CD8-positive, alpha-beta memory T cell (primary cell): ENCODE data around the gene ST7. TPM values are rescaled to one million over a fixed set of nuclear protein-coding genes. Genes with fewer than 3 reads are reported as not detected.

ENCODE experiments used
- CTCF ChIA-PET: fragments of 350-600 bp; sonication (Branson Sonifier 250); formaldehyde crosslinking; loops from one replicate; lab custom pipeline; 2021; ENCODE audit warnings: antibody characterized with exemption; lab: Charles Lee
- POLR2A ChIA-PET: fragments of 350-600 bp; sonication (Branson Sonifier 250); formaldehyde crosslinking; loops from one replicate; lab custom pipeline; 2021; ENCODE audit warnings: antibody characterized with exemption; lab: Charles Lee
- DNase-seq, 5 donors: peaks; one replicate each; pipeline versions ENCODE4 v3.0.0 to v3.0.0-alpha.2; 2020 to 2022; ENCODE audit warnings: mixed read lengths in 1 of 5
- H3K27ac ChIP-seq: one replicate; pipeline ENCODE4 v1.7.0; 2013; ENCODE audit warnings: low read depth, mild to moderate bottlenecking, low read length, moderate library complexity
- H3K27me3 ChIP-seq: 2 replicates; pipeline ENCODE4 v1.7.0; 2013; ENCODE audit warnings: low read length, mild to moderate bottlenecking; ENCODE audit not compliant: insufficient read depth, poor library complexity, severe bottlenecking
- H3K36me3 ChIP-seq: 2 replicates; pipeline ENCODE4 v1.7.0; 2013; ENCODE audit warnings: mild to moderate bottlenecking, low read length, moderate library complexity; ENCODE audit not compliant: insufficient read depth
- H3K4me1 ChIP-seq: 2 replicates; pipeline ENCODE4 v1.7.0; 2013; ENCODE audit warnings: mild to moderate bottlenecking, low read length, moderate library complexity; ENCODE audit not compliant: insufficient read depth
- H3K4me3 ChIP-seq: 2 replicates; pipeline ENCODE4 v1.7.0; 2013; ENCODE audit warnings: mild to moderate bottlenecking, low read length
- H3K9me3 ChIP-seq: 2 replicates; pipeline ENCODE4 v1.7.0; 2013; ENCODE audit warnings: mild to moderate bottlenecking, low read length
- H3K27ac Mint-ChIP-seq, 8 donors: one replicate each; pipeline ENCODE4 v1.8.0; 2020 to 2021; ENCODE audit warnings: mixed read lengths in 8 of 8, mild to moderate bottlenecking in 6 of 8, inconsistent platforms in 3 of 8, moderate library complexity in 3 of 8
- H3K27me3 Mint-ChIP-seq, 2 donors: one replicate each; pipeline ENCODE4 v1.8.0; 2020 to 2021; ENCODE audit warnings: mixed read lengths in 2 of 2, mild to moderate bottlenecking in 1 of 2, moderate library complexity in 1 of 2
- H3K36me3 Mint-ChIP-seq, 3 donors: one replicate each; pipeline ENCODE4 v1.8.0; 2020 to 2021; ENCODE audit warnings: mixed read lengths in 3 of 3, inconsistent platforms in 1 of 3, mild to moderate bottlenecking in 1 of 3
- H3K4me1 Mint-ChIP-seq, 3 donors: one replicate each; pipeline ENCODE4 v1.8.0; 2020 to 2021; ENCODE audit warnings: mixed read lengths in 3 of 3, inconsistent platforms in 1 of 3, mild to moderate bottlenecking in 1 of 3
- H3K4me3 Mint-ChIP-seq, 7 donors: one replicate each; pipeline ENCODE4 v1.8.0; 2020 to 2021; ENCODE audit warnings: mixed read lengths in 7 of 7, mild to moderate bottlenecking in 6 of 7, moderate library complexity in 4 of 7, inconsistent platforms in 2 of 7
- H3K9me3 Mint-ChIP-seq, 5 donors: one replicate each; pipeline ENCODE4 v1.8.0; 2020 to 2022; ENCODE audit warnings: mixed read lengths in 5 of 5, mild to moderate bottlenecking in 3 of 5, moderate library complexity in 2 of 5, inconsistent platforms in 1 of 5
- polyA plus RNA-seq: library from polyadenylated mRNA; unstranded; fragments of 300-500 nt; fragmentation: Illumina TruSeq; gene quantifications from one replicate; pipeline ENCODE4 v1.2.3, GENCODE V29; 2021
- total RNA-seq, 2 experiments: library from RNA; stranded (reverse); gene quantifications; one replicate each; pipeline ENCODE4 v1.2.3, GENCODE V29; 2021

The ST7 gene
- total and polyA plus RNA-seq, 3 experiments from 2014 or later = 7.9 to 14.2 (median 12.7) TPM

- no peak overlapping the region for H3K4me3 ChIP-seq
- POLR2A ChIA-PET = no interaction called here
- no peaks in the 10 kb centered on the region for H3K4me1 Mint-ChIP-seq
- H3K27me3 Mint-ChIP-seq = no peaks in the 10 kb centered on the region
- no peaks in the 10 kb centered on the region for H3K27me3 ChIP-seq
- H3K27ac Mint-ChIP-seq = no peak overlapping the region
- no peak overlapping the region for H3K4me3 Mint-ChIP-seq
- no peak overlapping the region for H3K27ac ChIP-seq
- DNase-seq = no peak
- no peaks in the 10 kb centered on the region for H3K9me3 ChIP-seq
- H3K36me3 Mint-ChIP-seq = peaks cover 7 to 20% (median 12%) of the 10 kb centered on the region in 3 donors
- H3K36me3 ChIP-seq = no peaks in the 10 kb centered on the region
- H3K4me1 ChIP-seq = no peaks in the 10 kb centered on the region
- no peaks in the 10 kb centered on the region for H3K9me3 Mint-ChIP-seq
- CTCF ChIA-PET = no interaction called here
These were observed 237.6 kb downstream of the ST7 start for GRCh38 chr7:117190746-117191435.

- no peaks in the 10 kb centered on the region for H3K9me3 Mint-ChIP-seq
- peaks cover 4 to 20% (median 12%) of the 10 kb centered on the region in 3 donors for H3K36me3 Mint-ChIP-seq
- Histone ChIP-seq H3K27ac (no peak overlapping the region), H3K27me3 (no peaks in the 10 kb centered on the region), H3K9me3 (no peaks in the 10 kb centered on the region), H3K4me3 (no peak overlapping the region), H3K4me1 (no peaks in the 10 kb centered on the region), H3K36me3 (no peaks in the 10 kb centered on the region)
- H3K27ac Mint-ChIP-seq = no peak overlapping the region
- ChIA-PET POLR2A (no interaction called here), CTCF (no interaction called here)
- DNase-seq = no peak
- H3K4me1 Mint-ChIP-seq = no peaks in the 10 kb centered on the region
- H3K4me3 Mint-ChIP-seq = no peak overlapping the region
- no peaks in the 10 kb centered on the region for H3K27me3 Mint-ChIP-seq
These were observed 238.8 kb downstream of the ST7 start for GRCh38 chr7:117192108-117192507.

- Histone ChIP-seq H3K4me3 (no peak overlapping the region), H3K9me3 (no peaks in the 10 kb centered on the region), H3K27me3 (no peaks in the 10 kb centered on the region), H3K27ac (no peak overlapping the region), H3K4me1 (no peaks in the 10 kb centered on the region), H3K36me3 (no peaks in the 10 kb centered on the region)
- peaks cover 9 to 20% (median 14%) of the 10 kb centered on the region in 3 donors for H3K36me3 Mint-ChIP-seq
- H3K27me3 Mint-ChIP-seq = no peaks in the 10 kb centered on the region
- H3K9me3 Mint-ChIP-seq = no peaks in the 10 kb centered on the region
- CTCF ChIA-PET = no interaction called here
- DNase-seq = no peak
- no peaks in the 10 kb centered on the region for H3K4me1 Mint-ChIP-seq
- no peak overlapping the region for H3K4me3 Mint-ChIP-seq
- POLR2A ChIA-PET = no interaction called here
- H3K27ac Mint-ChIP-seq = peak overlapping the region in 1 of 8 donors; percentile 33
These were observed 240.3 kb downstream of the ST7 start for GRCh38 chr7:117193564-117193963.

DNA sequence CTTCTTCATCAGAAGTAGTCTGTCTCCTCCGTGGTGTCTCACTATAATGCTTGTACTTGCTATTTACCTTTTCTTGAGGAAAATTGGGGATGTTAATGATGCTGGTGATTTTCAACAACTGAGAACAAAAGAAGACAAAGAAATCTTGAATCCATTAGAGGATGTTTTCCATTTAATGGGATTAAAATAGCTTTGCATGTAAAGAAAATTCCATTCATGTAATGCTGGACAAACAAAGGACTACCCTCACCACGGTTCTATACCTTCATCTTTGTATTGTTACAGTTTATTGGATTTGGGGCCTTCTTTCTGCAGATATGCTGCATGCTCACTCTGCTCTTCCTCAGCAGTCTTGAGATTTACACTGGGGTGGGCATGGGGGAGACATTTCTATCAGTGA lies 241.1 kb downstream of the ST7 start:
- Mint-ChIP-seq H3K27me3 (no peaks in the 10 kb centered on the region), H3K9me3 (no peaks in the 10 kb centered on the region), H3K36me3 (peaks cover 10 to 18% (median 16%) of the 10 kb centered on the region in 3 donors), H3K4me3 (no peak overlapping the region), H3K4me1 (no peaks in the 10 kb centered on the region), H3K27ac (no peak overlapping the region)
- Histone ChIP-seq H3K4me3 (no peak overlapping the region), H3K27me3 (no peaks in the 10 kb centered on the region), H3K27ac (no peak overlapping the region), H3K9me3 (no peaks in the 10 kb centered on the region), H3K4me1 (no peaks in the 10 kb centered on the region), H3K36me3 (no peaks in the 10 kb centered on the region)
- no peak for DNase-seq
- ChIA-PET CTCF (no interaction called here), POLR2A (no interaction called here)

GRCh38 chr7:117195361-117196029 lies 242.2 kb downstream of the ST7 start:
- H3K27ac ChIP-seq = no peak overlapping the region
- H3K9me3 ChIP-seq = no peaks in the 10 kb centered on the region
- Mint-ChIP-seq H3K27ac (peak overlapping the region in 1 of 8 donors; percentile 23), H3K27me3 (no peaks in the 10 kb centered on the region), H3K4me1 (no peaks in the 10 kb centered on the region), H3K4me3 (no peak overlapping the region), H3K36me3 (peaks cover 6 to 11% (median 10%) of the 10 kb centered on the region in 3 donors), H3K9me3 (no peaks in the 10 kb centered on the region)
- H3K27me3 ChIP-seq = no peaks in the 10 kb centered on the region
- no peaks in the 10 kb centered on the region for H3K4me1 ChIP-seq
- H3K4me3 ChIP-seq = no peak overlapping the region
- POLR2A ChIA-PET = no interaction called here
- no peak for DNase-seq
- CTCF ChIA-PET = no interaction called here
- H3K36me3 ChIP-seq = no peaks in the 10 kb centered on the region

- Mint-ChIP-seq H3K9me3 (no peaks in the 10 kb centered on the region), H3K4me3 (no peak overlapping the region), H3K36me3 (peaks cover 2 to 8% (median 6%) of the 10 kb centered on the region in 3 donors), H3K27me3 (peaks cover 0 to 1% of the 10 kb centered on the region in 2 donors), H3K27ac (no peak overlapping the region), H3K4me1 (no peaks in the 10 kb centered on the region)
- Histone ChIP-seq H3K36me3 (no peaks in the 10 kb centered on the region), H3K4me3 (no peak overlapping the region), H3K27ac (no peak overlapping the region), H3K27me3 (no peaks in the 10 kb centered on the region), H3K4me1 (no peaks in the 10 kb centered on the region), H3K9me3 (no peaks in the 10 kb centered on the region)
- POLR2A ChIA-PET = no interaction called here
- CTCF ChIA-PET = interaction anchor here (1.1 to 3.5 kb wide), 2 partner anchors 13 to 15 kb away, joined by 3 to 12 read pairs; no protein-coding TSS in a partner anchor
- no peak for DNase-seq
These were observed 246.8 kb downstream of the ST7 start for GRCh38 chr7:117200132-117200531.

DNA sequence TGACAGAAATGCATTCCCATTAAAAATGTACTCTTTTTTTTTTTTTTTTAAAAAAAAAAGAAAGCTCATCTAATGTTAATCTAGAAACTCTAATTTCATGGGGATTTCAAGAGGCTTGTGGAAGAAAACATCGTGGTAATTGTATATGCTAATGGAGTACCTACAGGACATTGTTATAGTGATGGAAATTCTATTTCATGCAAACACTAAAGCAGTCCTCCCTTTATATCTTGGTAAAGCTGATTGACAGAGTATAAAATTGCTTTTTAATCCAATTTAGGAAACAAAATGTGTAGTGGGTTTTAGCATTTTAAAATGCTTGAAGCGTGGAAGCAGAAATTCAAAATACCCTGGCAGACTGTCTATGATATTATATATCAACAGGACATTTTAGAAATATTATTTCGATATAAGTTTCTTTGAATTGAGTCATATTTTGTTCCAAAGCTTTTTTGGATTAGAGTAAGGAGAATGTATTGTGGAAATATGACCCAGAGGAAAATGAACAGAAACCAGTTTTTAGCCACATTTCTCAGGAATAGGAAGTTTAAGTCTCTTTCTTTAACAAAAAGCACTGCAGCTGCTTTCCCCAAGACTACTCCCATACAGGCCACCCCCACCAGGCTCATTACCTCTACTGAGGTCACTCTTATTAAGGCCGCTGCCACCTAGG lies 247.6 kb downstream of the ST7 start:
- DNase-seq = no peak
- Mint-ChIP-seq H3K27ac (no peak overlapping the region), H3K27me3 (peaks cover 0 to 1% of the 10 kb centered on the region in 2 donors), H3K4me1 (no peaks in the 10 kb centered on the region), H3K4me3 (no peak overlapping the region), H3K36me3 (peaks cover 0 to 8% (median 6%) of the 10 kb centered on the region in 3 donors), H3K9me3 (no peaks in the 10 kb centered on the region)
- Histone ChIP-seq H3K4me1 (no peaks in the 10 kb centered on the region), H3K27ac (no peak overlapping the region), H3K4me3 (no peak overlapping the region), H3K27me3 (no peaks in the 10 kb centered on the region), H3K36me3 (no peaks in the 10 kb centered on the region), H3K9me3 (no peaks in the 10 kb centered on the region)
- CTCF ChIA-PET = interaction anchor here (1.1 to 3.5 kb wide), 2 partner anchors 12 to 14 kb away, joined by 3 to 12 read pairs; no protein-coding TSS in a partner anchor
- POLR2A ChIA-PET = no interaction called here

- Histone ChIP-seq H3K4me3 (no peak overlapping the region), H3K4me1 (no peaks in the 10 kb centered on the region), H3K36me3 (no peaks in the 10 kb centered on the region), H3K27me3 (no peaks in the 10 kb centered on the region), H3K9me3 (no peaks in the 10 kb centered on the region), H3K27ac (no peak overlapping the region)
- Mint-ChIP-seq H3K27me3 (peaks cover 0 to 1% of the 10 kb centered on the region in 2 donors), H3K36me3 (peaks cover 0 to 10% (median 6%) of the 10 kb centered on the region in 3 donors), H3K9me3 (no peaks in the 10 kb centered on the region), H3K4me3 (no peak overlapping the region), H3K4me1 (no peaks in the 10 kb centered on the region), H3K27ac (no peak overlapping the region)
- DNase-seq = no peak
- CTCF ChIA-PET = interaction anchor here (3.5 kb wide), 1 partner anchor 11 kb away, joined by 12 read pairs; no protein-coding TSS in a partner anchor
- POLR2A ChIA-PET = no interaction called here
These were observed 249.2 kb downstream of the ST7 start for GRCh38 chr7:117202511-117202910.
